NOMO-1 treated with dmso at 0.1 percent for 144 hours (cell line): ENCODE data around the gene PKNOX2.
A peak's percentile ranks its signal among the peaks of the same experiment; 100 is the strongest.

Source experiments
- DNase-seq: peaks from one replicate; lab custom pipeline; 2025; ENCODE audit not compliant: unreplicated experiment; lab: John Stamatoyannopoulos, UW

The PKNOX2 gene

GRCh38 chr11:125164422-125165110, at the start of gene PKNOX2:
TSS of gene PKNOX2 (plus strand) at chr11:125164751. CDS start at chr11:125351306, 186,555 bp downstream.
- peak; percentile 40 for DNase-seq

- no peak for DNase-seq
Observed at GRCh38 chr11:125117429-125117828, 47.1 kb upstream of the PKNOX2 start.

GRCh38 chr11:125123194-125123946, 41.2 kb upstream of the PKNOX2 start:
- DNase-seq = no peak

- DNase-seq = peak; percentile 73
Observed at GRCh38 chr11:125123947-125124617, 40.5 kb upstream of the PKNOX2 start.

GRCh38 chr11:125124618-125124992, 39.9 kb upstream of the PKNOX2 start:
- DNase-seq = no peak

GRCh38 chr11:125128450-125128849, 36.1 kb upstream of the PKNOX2 start:
- no peak for DNase-seq

- DNase-seq = no peak
Observed at GRCh38 chr11:125129316-125129993, 35.1 kb upstream of the PKNOX2 start.

- no peak for DNase-seq
Observed at GRCh38 chr11:125132071-125132470, 32.5 kb upstream of the PKNOX2 start.

- no peak for DNase-seq
Observed at GRCh38 chr11:125132596-125132995, 32.0 kb upstream of the PKNOX2 start.

- no peak for DNase-seq
Observed at GRCh38 chr11:125136001-125136400, 28.6 kb upstream of the PKNOX2 start.

GRCh38 chr11:125138966-125139365, 25.6 kb upstream of the PKNOX2 start:
- no peak for DNase-seq

GRCh38 chr11:125139778-125140177, 24.8 kb upstream of the PKNOX2 start:
- DNase-seq = no peak

- DNase-seq = no peak
Observed at GRCh38 chr11:125140233-125140632, 24.3 kb upstream of the PKNOX2 start.

GRCh38 chr11:125141178-125141577, 23.4 kb upstream of the PKNOX2 start:
- no peak for DNase-seq

- DNase-seq = peak; percentile 10
Observed at GRCh38 chr11:125141686-125142535, 22.6 kb upstream of the PKNOX2 start.

- no peak for DNase-seq
Observed at GRCh38 chr11:125146232-125146631, 18.3 kb upstream of the PKNOX2 start.

GRCh38 chr11:125147280-125147679, 17.3 kb upstream of the PKNOX2 start:
- DNase-seq = no peak

- no peak for DNase-seq
Observed at GRCh38 chr11:125148011-125148410, 16.5 kb upstream of the PKNOX2 start.

- DNase-seq = no peak
Observed at GRCh38 chr11:125148743-125149142, 15.8 kb upstream of the PKNOX2 start.

- DNase-seq = no peak
Observed at GRCh38 chr11:125153837-125154236, 10.7 kb upstream of the PKNOX2 start.
